Activated naive CD8-positive, alpha-beta T cell treated with anti-CD3 and anti-CD28 coated beads for 36 hours (primary cell): ENCODE measurements around the gene WDR90. TPM values are rescaled to one million over a fixed set of nuclear protein-coding genes. Genes with fewer than 3 reads are reported as not detected.
A peak's percentile ranks its signal among the peaks of the same experiment; 100 is the strongest.

ENCODE experiments used
- DNase-seq: peaks from one replicate; pipeline ENCODE4 v3.0.0; 2021
- H3K27ac Mint-ChIP-seq: one replicate; pipeline ENCODE4 v1.8.0; 2022; ENCODE audit warnings: mild to moderate bottlenecking, moderate library complexity, mixed read lengths
- H3K27me3 Mint-ChIP-seq: one replicate; pipeline ENCODE4 v1.8.0; 2022; ENCODE audit warnings: mild to moderate bottlenecking, mixed read lengths
- H3K36me3 Mint-ChIP-seq: one replicate; pipeline ENCODE4 v1.8.0; 2021; ENCODE audit warnings: mild to moderate bottlenecking, mixed read lengths
- H3K4me1 Mint-ChIP-seq: one replicate; pipeline ENCODE4 v1.8.0; 2021; ENCODE audit warnings: mixed read lengths
- H3K4me3 Mint-ChIP-seq: one replicate; pipeline ENCODE4 v1.8.0; 2022; ENCODE audit warnings: mild to moderate bottlenecking, moderate library complexity, mixed read lengths
- H3K9me3 Mint-ChIP-seq: one replicate; pipeline ENCODE4 v1.8.0; 2022; ENCODE audit warnings: mixed read lengths
- total RNA-seq, 2 experiments: library from RNA; stranded (reverse); gene quantifications; one replicate each; pipeline ENCODE4 v1.2.3, GENCODE V29; 2021

WDR90 gene
- total RNA-seq, 2 experiments from 2014 or later: 84.5 to 86.0 TPM

- Mint-ChIP-seq H3K36me3 (peaks cover 5% of the 10 kb centered on the region), H3K4me1 (peaks cover 5% of the 10 kb centered on the region), H3K27me3 (peaks cover 5% of the 10 kb centered on the region), H3K4me3 (no peak overlapping the region), H3K27ac (no peak overlapping the region), H3K9me3 (no peaks in the 10 kb centered on the region)
- DNase-seq: no peak
Measured at GRCh38 chr16:631808-632358, 17.3 kb upstream of the WDR90 start.

GRCh38 chr16:632486-633335 is 16.5 kb upstream of the WDR90 start:
- peaks cover 5% of the 10 kb centered on the region for H3K27me3 Mint-ChIP-seq
- H3K9me3 Mint-ChIP-seq: no peaks in the 10 kb centered on the region
- no peak for DNase-seq
- no peak overlapping the region for H3K27ac Mint-ChIP-seq
- no peak overlapping the region for H3K4me3 Mint-ChIP-seq
- H3K36me3 Mint-ChIP-seq: peaks cover 5% of the 10 kb centered on the region
- peaks cover 5% of the 10 kb centered on the region for H3K4me1 Mint-ChIP-seq

- no peak for DNase-seq
- H3K36me3 Mint-ChIP-seq: peaks cover 5% of the 10 kb centered on the region
- no peak overlapping the region for H3K4me3 Mint-ChIP-seq
- H3K4me1 Mint-ChIP-seq: peaks cover 7% of the 10 kb centered on the region
- no peak overlapping the region for H3K27ac Mint-ChIP-seq
- peaks cover 5% of the 10 kb centered on the region for H3K27me3 Mint-ChIP-seq
- no peaks in the 10 kb centered on the region for H3K9me3 Mint-ChIP-seq
Measured at GRCh38 chr16:633336-634050, 15.7 kb upstream of the WDR90 start.

DNA sequence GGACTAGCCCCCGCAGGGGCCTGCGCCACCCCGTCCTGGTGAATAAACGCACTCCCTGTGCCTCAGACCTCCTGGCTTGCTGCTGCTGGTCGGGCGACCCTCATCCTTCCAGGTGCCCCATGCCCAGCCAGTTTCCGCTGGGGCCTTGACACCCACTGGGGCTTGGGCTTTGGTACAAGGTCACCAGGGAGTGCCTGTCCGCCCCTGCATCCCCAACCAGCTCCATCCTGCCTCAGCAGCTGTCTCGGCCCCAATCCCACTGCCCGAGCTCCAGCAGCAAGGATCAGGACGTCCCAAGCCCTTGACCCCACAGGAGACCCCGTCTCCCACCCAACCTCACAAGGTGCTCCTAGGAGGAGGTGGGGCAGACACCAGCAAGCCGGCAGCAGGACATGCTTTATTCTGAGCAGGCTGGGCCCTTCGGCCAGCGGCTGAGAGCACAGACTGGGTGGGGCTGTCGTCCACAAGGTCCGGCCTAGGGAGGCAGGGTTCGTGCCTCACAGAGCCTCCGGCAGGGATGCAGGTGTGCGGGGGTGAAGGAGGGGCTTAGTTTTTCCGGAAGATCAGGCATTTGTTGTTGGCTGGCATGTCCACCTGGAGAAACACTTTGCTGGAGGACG is 15.0 kb upstream of the WDR90 start:
- Mint-ChIP-seq H3K27ac (no peak overlapping the region), H3K9me3 (no peaks in the 10 kb centered on the region), H3K36me3 (peaks cover 5% of the 10 kb centered on the region), H3K27me3 (peaks cover 5% of the 10 kb centered on the region), H3K4me3 (peak overlapping the region; percentile 51), H3K4me1 (peaks cover 7% of the 10 kb centered on the region)
- DNase-seq: no peak

GRCh38 chr16:634996-635395 is 14.2 kb upstream of the WDR90 start:
- no peaks in the 10 kb centered on the region for H3K9me3 Mint-ChIP-seq
- peaks cover 5% of the 10 kb centered on the region for H3K36me3 Mint-ChIP-seq
- peak overlapping the region; percentile 66 for H3K27ac Mint-ChIP-seq
- DNase-seq: no peak
- H3K4me3 Mint-ChIP-seq: peak overlapping the region; percentile 87
- H3K27me3 Mint-ChIP-seq: peaks cover 5% of the 10 kb centered on the region
- H3K4me1 Mint-ChIP-seq: peaks cover 7% of the 10 kb centered on the region

GRCh38 chr16:635573-636205 is 13.5 kb upstream of the WDR90 start:
- Mint-ChIP-seq H3K27me3 (peaks cover 5% of the 10 kb centered on the region), H3K4me1 (peaks cover 7% of the 10 kb centered on the region), H3K9me3 (no peaks in the 10 kb centered on the region), H3K27ac (no peak overlapping the region), H3K4me3 (peak overlapping the region; percentile 87), H3K36me3 (peaks cover 5% of the 10 kb centered on the region)
- DNase-seq: peak; percentile 32

DNA sequence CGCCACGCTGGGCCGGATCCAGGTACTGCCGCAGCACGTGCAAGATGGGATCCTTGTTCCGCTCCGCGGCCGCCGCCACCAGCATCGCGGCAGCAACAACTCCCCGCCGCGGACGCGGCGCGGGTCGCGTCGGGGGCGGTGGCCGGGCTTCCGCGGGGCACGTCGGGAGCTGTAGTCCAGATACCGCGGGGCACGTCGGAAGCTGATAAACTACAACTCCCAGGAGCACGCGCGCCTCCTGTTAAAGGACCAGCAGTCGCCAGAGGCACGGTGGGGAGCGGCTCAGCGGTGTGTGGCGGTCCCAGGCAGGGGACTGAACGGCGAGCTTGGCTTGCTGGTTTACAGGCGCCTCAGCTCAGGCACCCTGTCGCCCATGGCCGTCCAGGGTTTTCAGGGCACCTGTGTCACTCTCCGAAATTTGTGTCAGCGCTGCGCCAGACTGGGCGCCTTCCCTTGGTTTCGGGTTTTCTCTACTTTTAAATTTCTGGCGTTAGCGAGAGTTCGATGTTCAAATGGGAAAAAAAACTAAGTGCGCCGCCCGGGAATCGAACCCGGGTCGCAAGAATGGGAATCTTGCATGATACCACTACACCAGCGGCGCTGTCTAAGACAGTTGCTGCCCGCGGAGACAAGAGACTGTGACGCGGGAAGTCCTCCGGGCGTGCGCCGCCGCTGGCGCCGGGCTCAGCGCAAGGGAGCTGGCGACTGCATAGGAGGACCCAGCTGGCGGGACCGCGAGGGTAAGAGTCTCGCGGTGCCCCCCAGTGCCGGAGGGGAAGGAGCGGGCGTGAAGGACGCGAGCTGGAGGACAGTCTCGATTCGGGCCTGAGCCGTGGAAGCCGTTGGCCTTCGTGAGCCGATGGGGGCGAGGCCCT is 12.7 kb upstream of the WDR90 start, which contains the start of gene METTL26:
METTL26 (minus strand) TSS at position 100 of the 875 bp plus-strand sequence; CDS start at position 85, 15 bp downstream.
- peak within 1 kb of the TSS; percentile 87 for H3K4me3 Mint-ChIP-seq
- H3K4me1 Mint-ChIP-seq: peaks cover 7% of the 10 kb centered on the region
- peak within 1 kb of the TSS; percentile 94 for H3K27ac Mint-ChIP-seq
- peak; percentile 92 for DNase-seq
- H3K9me3 Mint-ChIP-seq: no peaks in the 10 kb centered on the region
- peaks cover 5% of the 10 kb centered on the region for H3K27me3 Mint-ChIP-seq
- H3K36me3 Mint-ChIP-seq: peaks cover 5% of the 10 kb centered on the region

GRCh38 chr16:637081-638018 is 11.8 kb upstream of the WDR90 start:
- Mint-ChIP-seq H3K4me3 (peak overlapping the region; percentile 87), H3K4me1 (peaks cover 7% of the 10 kb centered on the region), H3K27me3 (peaks cover 5% of the 10 kb centered on the region), H3K9me3 (no peaks in the 10 kb centered on the region), H3K36me3 (peaks cover 5% of the 10 kb centered on the region), H3K27ac (peak overlapping the region; percentile 94)
- peak; percentile 83 for DNase-seq

DNA sequence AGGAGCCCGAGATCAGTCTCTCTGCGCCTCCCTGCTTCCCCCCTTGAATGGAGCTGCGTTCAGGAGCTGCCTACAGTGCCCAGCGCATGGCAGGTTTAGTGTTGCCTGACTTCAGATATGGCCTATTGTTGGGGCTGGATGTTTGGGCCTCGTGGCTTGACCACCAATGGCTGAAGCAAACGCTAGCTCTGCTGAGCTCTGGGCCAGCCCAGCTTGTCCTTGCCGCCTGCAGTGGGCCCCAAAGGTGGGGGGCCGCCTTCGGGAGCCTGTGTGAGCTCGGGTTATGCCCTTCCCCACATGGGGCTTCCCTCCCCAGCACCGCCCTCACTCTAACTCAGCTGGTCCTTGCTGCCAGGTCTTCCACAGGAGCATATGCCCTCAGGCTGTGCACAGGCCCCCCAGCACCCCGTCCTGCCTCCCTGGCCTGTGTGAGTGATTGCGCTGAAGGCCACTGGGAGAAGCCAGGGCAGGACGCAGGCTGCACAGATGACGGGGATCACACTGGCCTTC is 11.1 kb upstream of the WDR90 start:
- DNase-seq: no peak
- Mint-ChIP-seq H3K4me3 (no peak overlapping the region), H3K27me3 (peaks cover 5% of the 10 kb centered on the region), H3K36me3 (peaks cover 5% of the 10 kb centered on the region), H3K4me1 (peaks cover 8% of the 10 kb centered on the region), H3K9me3 (no peaks in the 10 kb centered on the region), H3K27ac (no peak overlapping the region)

DNA sequence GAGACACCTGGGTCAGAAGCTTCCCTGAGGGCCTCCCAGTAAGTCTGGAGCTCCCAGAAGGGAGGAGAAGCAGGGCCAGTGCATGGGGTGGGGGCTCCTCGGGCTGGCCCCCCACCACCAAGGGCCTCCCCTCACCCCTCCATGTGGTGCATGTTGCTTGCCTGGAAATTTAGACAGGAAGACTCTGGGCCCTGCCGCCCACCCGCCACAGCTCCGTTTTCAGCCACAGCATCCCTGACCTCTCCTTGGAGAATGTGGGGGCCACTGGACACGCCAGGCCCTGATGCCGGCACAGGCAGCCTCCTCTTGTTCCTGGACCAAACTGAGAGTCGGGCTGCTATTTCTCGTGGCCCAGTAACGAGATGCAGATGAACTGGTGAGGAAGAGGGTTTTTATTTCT is 10.3 kb upstream of the WDR90 start:
- H3K4me3 Mint-ChIP-seq: no peak overlapping the region
- H3K4me1 Mint-ChIP-seq: peaks cover 11% of the 10 kb centered on the region
- no peak for DNase-seq
- H3K27me3 Mint-ChIP-seq: peaks cover 5% of the 10 kb centered on the region
- peaks cover 7% of the 10 kb centered on the region for H3K36me3 Mint-ChIP-seq
- no peak overlapping the region for H3K27ac Mint-ChIP-seq
- no peaks in the 10 kb centered on the region for H3K9me3 Mint-ChIP-seq

- no peak overlapping the region for H3K27ac Mint-ChIP-seq
- peak overlapping the region; percentile 55 for H3K4me3 Mint-ChIP-seq
- H3K27me3 Mint-ChIP-seq: peaks cover 5% of the 10 kb centered on the region
- H3K36me3 Mint-ChIP-seq: peaks cover 14% of the 10 kb centered on the region
- DNase-seq: no peak
- H3K4me1 Mint-ChIP-seq: peaks cover 19% of the 10 kb centered on the region
- no peaks in the 10 kb centered on the region for H3K9me3 Mint-ChIP-seq
Measured at GRCh38 chr16:640614-641013, 8.6 kb upstream of the WDR90 start.

GRCh38 chr16:641326-642188 is 7.6 kb upstream of the WDR90 start, which contains the start of gene MCRIP2:
MCRIP2 (plus strand) TSS chr16:641828; CDS start chr16:641992, 164 bp downstream.
- peaks cover 13% of the 10 kb centered on the region for H3K36me3 Mint-ChIP-seq
- H3K4me3 Mint-ChIP-seq: peak within 1 kb of the TSS; percentile 83
- peaks cover 18% of the 10 kb centered on the region for H3K4me1 Mint-ChIP-seq
- peak; percentile 88 for DNase-seq
- H3K9me3 Mint-ChIP-seq: no peaks in the 10 kb centered on the region
- peak within 1 kb of the TSS; percentile 66 for H3K27ac Mint-ChIP-seq
- peaks cover 3% of the 10 kb centered on the region for H3K27me3 Mint-ChIP-seq
